ENCODE results near the gene TTLL8. TPM values are rescaled to one million over a fixed set of nuclear protein-coding genes. Genes with fewer than 3 reads are reported as not detected.

TTLL8 gene
- polyA plus RNA-seq: not detected

GRCh38 chr22:50058061-50058905 is at the start of gene TTLL8:
TTLL8 (minus strand) TSS chr22:50058298.
- Mint-ChIP-seq H3K36me3 (no peaks in the 10 kb centered on the region), H3K27me3 (peaks cover 39% of the 10 kb centered on the region), H3K27ac (no peak within 1 kb of the TSS), H3K9me3 (peaks cover 0 to 2% (median 0%) of the 10 kb centered on the region in 3 donors), H3K4me3 (peak within 1 kb of the TSS in 1 of 4 donors; percentile 72), H3K4me1 (peaks cover 10 to 14% (median 12%) of the 10 kb centered on the region in 3 donors)

GRCh38 chr22:50107529-50107928 is 49.4 kb upstream of the TTLL8 start:
- Mint-ChIP-seq H3K27me3 (peaks cover 19% of the 10 kb centered on the region), H3K36me3 (no peaks in the 10 kb centered on the region), H3K9me3 (no peaks in the 10 kb centered on the region), H3K27ac (no peak overlapping the region), H3K4me3 (no peak overlapping the region), H3K4me1 (peaks cover 3 to 8% (median 7%) of the 10 kb centered on the region in 3 donors)

GRCh38 chr22:50105208-50106100 is 47.4 kb upstream of the TTLL8 start:
- Mint-ChIP-seq H3K9me3 (no peaks in the 10 kb centered on the region), H3K4me3 (no peak overlapping the region), H3K27ac (peak overlapping the region in 1 of 3 donors; percentile 16), H3K36me3 (no peaks in the 10 kb centered on the region), H3K4me1 (peaks cover 10 to 15% (median 12%) of the 10 kb centered on the region in 3 donors), H3K27me3 (peaks cover 18% of the 10 kb centered on the region)

GRCh38 chr22:50104141-50104544 is 46.0 kb upstream of the TTLL8 start:
- Mint-ChIP-seq H3K4me3 (no peak overlapping the region), H3K4me1 (peaks cover 10 to 15% (median 12%) of the 10 kb centered on the region in 3 donors), H3K9me3 (no peaks in the 10 kb centered on the region), H3K27ac (no peak overlapping the region), H3K27me3 (peaks cover 21% of the 10 kb centered on the region), H3K36me3 (no peaks in the 10 kb centered on the region)

- Mint-ChIP-seq H3K9me3 (no peaks in the 10 kb centered on the region), H3K4me1 (peaks cover 10 to 15% (median 12%) of the 10 kb centered on the region in 3 donors), H3K27me3 (peaks cover 22% of the 10 kb centered on the region), H3K27ac (no peak overlapping the region), H3K4me3 (peak overlapping the region in 1 of 4 donors; percentile 38), H3K36me3 (no peaks in the 10 kb centered on the region)
Observed at GRCh38 chr22:50102946-50103345, 44.8 kb upstream of the TTLL8 start.

- Mint-ChIP-seq H3K36me3 (peaks cover 3% of the 10 kb centered on the region), H3K9me3 (no peaks in the 10 kb centered on the region), H3K27ac (no peak overlapping the region), H3K27me3 (peaks cover 19% of the 10 kb centered on the region), H3K4me1 (peaks cover 10 to 15% (median 12%) of the 10 kb centered on the region in 3 donors), H3K4me3 (peak overlapping the region in 2 of 4 donors; percentile 29 to 41)
Observed at GRCh38 chr22:50101870-50102565, 43.9 kb upstream of the TTLL8 start.

GRCh38 chr22:50098052-50098451 is 40.0 kb upstream of the TTLL8 start:
- H3K27me3 Mint-ChIP-seq: peaks cover 19% of the 10 kb centered on the region
- no peak overlapping the region for H3K27ac Mint-ChIP-seq
- H3K36me3 Mint-ChIP-seq: peaks cover 3% of the 10 kb centered on the region
- H3K4me1 Mint-ChIP-seq: peaks cover 6 to 11% (median 10%) of the 10 kb centered on the region in 3 donors
- no peak overlapping the region for H3K4me3 Mint-ChIP-seq
- no peaks in the 10 kb centered on the region for H3K9me3 Mint-ChIP-seq

GRCh38 chr22:50092342-50092741 is 34.2 kb upstream of the TTLL8 start:
- peaks cover 0 to 3% (median 1%) of the 10 kb centered on the region in 3 donors for H3K9me3 Mint-ChIP-seq
- no peak overlapping the region for H3K4me3 Mint-ChIP-seq

GRCh38 chr22:50091092-50091768 is 33.1 kb upstream of the TTLL8 start:
- Mint-ChIP-seq H3K27me3 (peaks cover 2% of the 10 kb centered on the region), H3K4me1 (peaks cover 0 to 2% (median 0%) of the 10 kb centered on the region in 3 donors), H3K9me3 (peaks cover 7 to 10% (median 9%) of the 10 kb centered on the region in 3 donors), H3K4me3 (no peak overlapping the region), H3K36me3 (no peaks in the 10 kb centered on the region), H3K27ac (no peak overlapping the region)

More at GRCh38 chr22:50092342-50092741, 34.2 kb upstream of the TTLL8 start:
- peaks cover 3% of the 10 kb centered on the region for H3K36me3 Mint-ChIP-seq
- H3K27me3 Mint-ChIP-seq: peaks cover 2% of the 10 kb centered on the region
- H3K27ac Mint-ChIP-seq: no peak overlapping the region
- H3K4me1 Mint-ChIP-seq: peaks cover 0 to under 1% (median 0%) of the 10 kb centered on the region in 3 donors

GRCh38 chr22:50090412-50090714 is 32.3 kb upstream of the TTLL8 start:
- Mint-ChIP-seq H3K4me3 (peak overlapping the region in 1 of 4 donors; percentile 8), H3K27ac (no peak overlapping the region)

GRCh38 chr22:50089682-50090411 is 31.7 kb upstream of the TTLL8 start, which contains the start of gene MOV10L1:
MOV10L1 (plus strand) TSS chr22:50090006; CDS start chr22:50090089, 83 bp downstream.
- Mint-ChIP-seq H3K36me3 (no peaks in the 10 kb centered on the region), H3K27ac (no peak within 1 kb of the TSS), H3K4me3 (peak within 1 kb of the TSS in 1 of 4 donors; percentile 8), H3K4me1 (peaks cover 5 to 7% (median 6%) of the 10 kb centered on the region in 3 donors), H3K27me3 (peaks cover 8% of the 10 kb centered on the region), H3K9me3 (peaks cover 7 to 10% (median 9%) of the 10 kb centered on the region in 3 donors)

More at GRCh38 chr22:50090412-50090714, 32.3 kb upstream of the TTLL8 start:
- H3K9me3 Mint-ChIP-seq: peaks cover 7 to 10% (median 9%) of the 10 kb centered on the region in 3 donors
- no peaks in the 10 kb centered on the region for H3K36me3 Mint-ChIP-seq
- peaks cover 4% of the 10 kb centered on the region for H3K27me3 Mint-ChIP-seq
- peaks cover 2 to 4% (median 2%) of the 10 kb centered on the region in 3 donors for H3K4me1 Mint-ChIP-seq

- no peaks in the 10 kb centered on the region for H3K36me3 Mint-ChIP-seq
- H3K4me1 Mint-ChIP-seq: peaks cover 5 to 8% (median 7%) of the 10 kb centered on the region in 3 donors
- peaks cover 12% of the 10 kb centered on the region for H3K27me3 Mint-ChIP-seq
- no peak overlapping the region for H3K27ac Mint-ChIP-seq
- peaks cover 7 to 10% (median 9%) of the 10 kb centered on the region in 3 donors for H3K9me3 Mint-ChIP-seq
- no peak overlapping the region for H3K4me3 Mint-ChIP-seq
Observed at GRCh38 chr22:50089231-50089630, 31.1 kb upstream of the TTLL8 start.

GRCh38 chr22:50088096-50088495 is 30.0 kb upstream of the TTLL8 start:
- Mint-ChIP-seq H3K36me3 (no peaks in the 10 kb centered on the region), H3K4me1 (peaks cover 5 to 8% (median 7%) of the 10 kb centered on the region in 3 donors), H3K27me3 (peaks cover 19% of the 10 kb centered on the region), H3K9me3 (peaks cover 7 to 10% (median 9%) of the 10 kb centered on the region in 3 donors), H3K4me3 (no peak overlapping the region), H3K27ac (no peak overlapping the region)

Data from IgD-negative memory B cell (primary cell).